SU-DHL-6 (cell line): Measurements from ENCODE around the gene BCAN.

Source experiments
- H2AFZ ChIP-seq: fragments of 200-600 bp; sonication (generic); 2 replicates; pipeline ENCODE4 v1.6.1; 2014; ENCODE audit warnings: low read depth, mild to moderate bottlenecking, moderate library complexity, mixed read lengths, antibody characterized with exemption, low read length; ENCODE audit not compliant: severe bottlenecking
- H3F3A ChIP-seq: fragments of 200-600 bp; shearing (Covaris generic); 2 replicates; pipeline ENCODE4 v1.6.0; 2016; ENCODE audit warnings: antibody characterized with exemption, mild to moderate bottlenecking; ENCODE audit not compliant: insufficient read depth
- H3K27ac ChIP-seq: fragments of 200-600 bp; sonication (generic); 2 replicates; pipeline ENCODE4 v1.5.1; 2016; ENCODE audit warnings: low read depth, mild to moderate bottlenecking, low read length, moderate library complexity, mixed read lengths
- H3K27me3 ChIP-seq: fragments of 200-600 bp; sonication (generic), shearing (Covaris generic); 2 replicates; pipeline ENCODE4 v1.6.0; 2014; ENCODE audit warnings: mild to moderate bottlenecking, low read length
- H3K36me3 ChIP-seq: fragments of 200-600 bp; sonication (generic); 2 replicates; pipeline ENCODE4 v1.6.1; 2014; ENCODE audit warnings: mild to moderate bottlenecking, low read length, mixed read lengths
- H3K4me2 ChIP-seq: fragments of 300-600, 200-600 bp; shearing (Covaris generic), sonication (generic); 2 replicates; pipeline ENCODE4 v1.6.0; 2014; ENCODE audit warnings: low read length, low read depth, mild to moderate bottlenecking; ENCODE audit not compliant: poor library complexity, severe bottlenecking
- H3K4me3 ChIP-seq: fragments of 200-600 bp; sonication (generic); 2 replicates; pipeline ENCODE4 v1.5.1; 2014; ENCODE audit warnings: antibody characterized with exemption, low read length, mild to moderate bottlenecking, mixed read lengths; ENCODE audit not compliant: insufficient read depth, poor library complexity, severe bottlenecking
- H3K79me2 ChIP-seq: fragments of 200-600 bp; sonication (generic); 2 replicates; pipeline ENCODE4 v1.6.1; 2014; ENCODE audit warnings: mild to moderate bottlenecking, low read length, moderate library complexity; ENCODE audit not compliant: insufficient read depth
- H3K9ac ChIP-seq: fragments of 200-600 bp; sonication (generic); 2 replicates; pipeline ENCODE4 v1.7.0; 2014; ENCODE audit warnings: mild to moderate bottlenecking, low read length
- H3K9me2 ChIP-seq: fragments of 200-600 bp; sonication (generic); replicated peaks from 2 replicates; pipeline ENCODE4 v1.6.1; 2014; ENCODE audit warnings: low read length; ENCODE audit not compliant: insufficient read depth
- H3K9me3 ChIP-seq: fragments of 200-600 bp; sonication (generic); 2 replicates; pipeline ENCODE4 v1.6.1; 2014; ENCODE audit warnings: low read length, mixed read lengths; ENCODE audit not compliant: insufficient read depth
- H4K20me1 ChIP-seq: fragments of 200-600 bp; sonication (generic); 2 replicates; pipeline ENCODE4 v1.6.1; 2014; ENCODE audit warnings: low read depth, mild to moderate bottlenecking, antibody characterized with exemption, low read length, moderate library complexity, mixed read lengths
- EZH2phosphoT487 ChIP-seq: fragments of 200-600 bp; sonication (generic), shearing (Covaris generic); conservative IDR thresholded peaks from 2 replicates; pipeline ENCODE4 v1.6.1; 2018; ENCODE audit warnings: mild to moderate bottlenecking, antibody characterized with exemption, low read length, moderate library complexity, mixed read lengths
- TF ChIP-seq, protein P1 (sequence below): fragments of 200-600 bp; sonication (generic); IDR thresholded peaks from one replicate; pipeline ENCODE4 v1.5.1; 2017; ENCODE audit warnings: antibody characterized with exemption, mild to moderate bottlenecking, low read length, moderate library complexity; ENCODE audit not compliant: insufficient read depth, poor library complexity, severe bottlenecking

The BCAN gene

DNA sequence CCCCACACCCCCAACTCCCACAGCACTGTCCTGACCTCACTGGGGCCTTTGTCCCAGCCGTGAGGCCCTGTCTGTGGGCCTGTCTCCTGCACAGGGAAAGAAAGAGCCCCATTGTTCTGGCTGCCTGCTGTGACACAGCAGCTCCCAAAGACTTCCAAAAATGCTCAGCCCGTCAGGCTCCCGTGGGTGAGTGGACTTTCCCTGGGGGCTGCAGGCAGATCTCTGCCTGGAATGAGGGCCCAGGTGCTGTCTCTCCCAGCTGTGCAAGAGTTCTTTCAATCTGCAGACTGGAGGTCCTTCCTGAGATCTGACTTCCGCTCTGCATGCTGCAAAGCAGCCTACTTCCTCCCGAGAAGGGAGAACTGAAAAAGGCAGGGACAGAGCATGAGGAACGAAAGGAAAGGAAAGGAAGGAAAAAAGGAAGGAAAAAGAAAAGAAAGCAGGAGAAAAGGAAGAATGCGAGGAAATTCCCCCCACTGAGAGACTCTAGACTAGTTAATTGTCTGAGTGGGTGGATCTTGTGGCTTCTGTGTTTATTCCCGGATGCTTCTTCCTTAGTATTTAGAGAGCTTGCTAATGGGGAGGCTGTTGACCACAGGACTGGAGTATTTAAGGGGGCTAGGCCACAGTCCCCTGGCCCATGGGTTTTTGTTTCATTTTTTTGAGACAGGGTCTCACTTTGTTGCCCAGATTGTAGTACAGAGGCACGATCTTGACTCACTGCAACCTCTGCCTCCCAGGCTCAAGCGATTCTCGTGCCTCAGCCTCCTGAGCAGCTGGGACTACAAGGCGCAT, 20.3 kb downstream of the BCAN start:
- Histone ChIP-seq H3K9me3 (no peaks in the 10 kb centered on the region), H3K36me3 (no peaks in the 10 kb centered on the region), H3K4me3 (no peak overlapping the region), H3K4me2 (no peak overlapping the region), H3K9ac (no peak overlapping the region), H3K9me2 (no peaks in the 10 kb centered on the region), H2AFZ (no peak overlapping the region), H4K20me1 (no peaks in the 10 kb centered on the region), H3K79me2 (no peaks in the 10 kb centered on the region), H3F3A (no peaks in the 10 kb centered on the region), H3K27ac (no peak overlapping the region), H3K27me3 (no peaks in the 10 kb centered on the region)
- no peak for TF ChIP-seq EZH2phosphoT487
- TF ChIP-seq, protein P1, sequence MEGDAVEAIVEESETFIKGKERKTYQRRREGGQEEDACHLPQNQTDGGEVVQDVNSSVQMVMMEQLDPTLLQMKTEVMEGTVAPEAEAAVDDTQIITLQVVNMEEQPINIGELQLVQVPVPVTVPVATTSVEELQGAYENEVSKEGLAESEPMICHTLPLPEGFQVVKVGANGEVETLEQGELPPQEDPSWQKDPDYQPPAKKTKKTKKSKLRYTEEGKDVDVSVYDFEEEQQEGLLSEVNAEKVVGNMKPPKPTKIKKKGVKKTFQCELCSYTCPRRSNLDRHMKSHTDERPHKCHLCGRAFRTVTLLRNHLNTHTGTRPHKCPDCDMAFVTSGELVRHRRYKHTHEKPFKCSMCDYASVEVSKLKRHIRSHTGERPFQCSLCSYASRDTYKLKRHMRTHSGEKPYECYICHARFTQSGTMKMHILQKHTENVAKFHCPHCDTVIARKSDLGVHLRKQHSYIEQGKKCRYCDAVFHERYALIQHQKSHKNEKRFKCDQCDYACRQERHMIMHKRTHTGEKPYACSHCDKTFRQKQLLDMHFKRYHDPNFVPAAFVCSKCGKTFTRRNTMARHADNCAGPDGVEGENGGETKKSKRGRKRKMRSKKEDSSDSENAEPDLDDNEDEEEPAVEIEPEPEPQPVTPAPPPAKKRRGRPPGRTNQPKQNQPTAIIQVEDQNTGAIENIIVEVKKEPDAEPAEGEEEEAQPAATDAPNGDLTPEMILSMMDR = no peak

DNA sequence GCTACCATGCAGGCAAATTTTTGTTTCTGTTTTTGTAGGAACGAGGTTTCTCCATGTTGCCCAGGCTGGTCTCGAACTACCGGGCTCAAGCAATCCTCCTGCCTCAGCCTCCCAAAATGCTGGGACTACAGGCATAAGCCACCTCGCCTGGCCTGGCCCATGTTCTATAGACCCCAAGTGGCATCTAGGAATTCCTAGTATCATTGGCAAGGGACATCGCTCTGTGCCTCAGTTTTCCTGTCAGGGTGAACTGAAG, 20.8 kb downstream of the BCAN start:
- no peak overlapping the region for H3K4me2 ChIP-seq
- H3K36me3 ChIP-seq = no peaks in the 10 kb centered on the region
- no peaks in the 10 kb centered on the region for H3K9me2 ChIP-seq
- TF ChIP-seq, protein P1 = no peak
- no peak for TF ChIP-seq EZH2phosphoT487
- no peak overlapping the region for H3K9ac ChIP-seq
- no peak overlapping the region for H3K4me3 ChIP-seq
- H3K27me3 ChIP-seq = no peaks in the 10 kb centered on the region
- H3K79me2 ChIP-seq = no peaks in the 10 kb centered on the region
- H3K9me3 ChIP-seq = no peaks in the 10 kb centered on the region
- H3F3A ChIP-seq = no peaks in the 10 kb centered on the region
- H4K20me1 ChIP-seq = no peaks in the 10 kb centered on the region
- H2AFZ ChIP-seq = no peak overlapping the region
- H3K27ac ChIP-seq = no peak overlapping the region

DNA sequence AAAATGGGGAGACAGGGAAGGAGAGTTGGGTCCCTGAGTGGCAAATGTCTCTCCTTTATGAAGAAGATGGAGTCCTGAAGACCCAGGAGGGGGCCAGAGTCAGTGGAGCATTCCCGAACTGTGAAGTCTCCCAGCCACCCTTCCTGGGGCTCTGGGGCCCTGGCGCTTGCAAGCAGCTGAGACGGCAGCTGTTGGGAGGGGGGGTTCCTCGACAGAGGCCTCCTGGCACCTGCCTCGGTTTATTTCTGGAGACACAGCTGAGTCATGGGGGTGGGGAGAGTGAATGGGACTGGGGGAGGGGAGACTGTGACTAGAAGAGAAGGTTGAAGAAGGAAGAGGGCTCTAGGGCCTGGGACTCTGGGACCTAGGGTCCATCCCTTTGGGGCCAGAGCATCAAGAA, 21.3 kb downstream of the BCAN start:
- Histone ChIP-seq H3K9me3 (no peaks in the 10 kb centered on the region), H3K79me2 (no peaks in the 10 kb centered on the region), H4K20me1 (no peaks in the 10 kb centered on the region), H3K4me2 (no peak overlapping the region), H2AFZ (no peak overlapping the region), H3F3A (no peaks in the 10 kb centered on the region), H3K27me3 (no peaks in the 10 kb centered on the region), H3K9me2 (no peaks in the 10 kb centered on the region), H3K36me3 (no peaks in the 10 kb centered on the region), H3K9ac (no peak overlapping the region), H3K4me3 (no peak overlapping the region), H3K27ac (no peak overlapping the region)
- no peak for TF ChIP-seq EZH2phosphoT487
- TF ChIP-seq, protein P1 = no peak
